ENCODE measurements around the gene MXI1.

MXI1 gene

GRCh38 chr10:110278562-110279406, 71.4 kb downstream of the MXI1 start:
- no peak for DNase-seq

- peak in 1 of 2 experiments; percentile 32 for DNase-seq
These were observed 72.1 kb downstream of the MXI1 start for GRCh38 chr10:110279407-110279986.

GRCh38 chr10:110284262-110284661, 76.9 kb downstream of the MXI1 start:
- no peak for DNase-seq

- no peak for DNase-seq
These were observed 78.1 kb downstream of the MXI1 start for GRCh38 chr10:110285501-110285900.

GRCh38 chr10:110286841-110287240, 79.4 kb downstream of the MXI1 start:
- no peak for DNase-seq

- no peak for DNase-seq
These were observed 89.6 kb downstream of the MXI1 start for GRCh38 chr10:110296966-110297365.

GRCh38 chr10:110300486-110300986, 93.1 kb downstream of the MXI1 start:
- DNase-seq, result no peak

- no peak for DNase-seq
These were observed 96.3 kb downstream of the MXI1 start for GRCh38 chr10:110303681-110304080.

GRCh38 chr10:110304394-110304779, 97.0 kb downstream of the MXI1 start:
- no peak for DNase-seq

GRCh38 chr10:110304780-110305421, 97.5 kb downstream of the MXI1 start, which contains the start of gene SMNDC1:
TSS of gene SMNDC1 (minus strand) at chr10:110304920. CDS start at chr10:110303587, 1,333 bp downstream.
- DNase-seq, result peak; percentile 81 to 93

- DNase-seq, result peak in 1 of 2 experiments; percentile 55
These were observed 98.5 kb downstream of the MXI1 start for GRCh38 chr10:110305767-110306451.

GRCh38 chr10:110306452-110306768, 99.0 kb downstream of the MXI1 start:
- no peak for DNase-seq

- no peak for DNase-seq
These were observed 100.4 kb downstream of the MXI1 start for GRCh38 chr10:110307805-110308204.

- DNase-seq, result no peak
These were observed 103.3 kb downstream of the MXI1 start for GRCh38 chr10:110310741-110311140.

GRCh38 chr10:110311357-110311949, 104.0 kb downstream of the MXI1 start:
- peak in 1 of 2 experiments; percentile 12 for DNase-seq

GRCh38 chr10:110312206-110312605, 104.8 kb downstream of the MXI1 start:
- DNase-seq, result no peak

- no peak for DNase-seq
These were observed 106.3 kb downstream of the MXI1 start for GRCh38 chr10:110313674-110314073.

- no peak for DNase-seq
These were observed 110.8 kb downstream of the MXI1 start for GRCh38 chr10:110317866-110318850.

- DNase-seq, result no peak
These were observed 114.6 kb downstream of the MXI1 start for GRCh38 chr10:110321869-110322620.

- no peak for DNase-seq
These were observed 116.1 kb downstream of the MXI1 start for GRCh38 chr10:110323503-110323902.
